Occipital lobe (tissue), 3 donors: ENCODE measurements around the gene E2F3. TPM values are rescaled to one million over a fixed set of nuclear protein-coding genes. Genes with fewer than 3 reads are reported as not detected.
A peak's percentile ranks its signal among the peaks of the same experiment; 100 is the strongest.

ENCODE experiments used
- DNase-seq: peaks from one replicate; lab custom pipeline; 2025; lab: John Stamatoyannopoulos, UW
- small RNA-seq: library from RNA; depleted of rRNA; stranded (forward); fragments of <200 nt; gene quantifications from one replicate; pipeline ENCODE3, GENCODE V24; 2014
- total RNA-seq: library from RNA; depleted of rRNA; stranded (reverse); fragments of >200 nt; gene quantifications from one replicate; pipeline ENCODE4 v1.2.3, GENCODE V29; 2014

Gene E2F3
- total RNA-seq, 1 donor from 2014 or later = 3.6 TPM

GRCh38 chr6:20532881-20533280 is 131.2 kb downstream of the E2F3 start:
- DNase-seq = no peak

- no peak for DNase-seq
Observed at GRCh38 chr6:20533746-20534294, 132.1 kb downstream of the E2F3 start.

GRCh38 chr6:20534295-20535262 is 132.9 kb downstream of the E2F3 start, which contains the start of gene CDKAL1:
TSS of gene CDKAL1 (plus strand) at chr6:20534457. CDS start at chr6:20546351, 11,894 bp downstream.
- peak; percentile 76 for DNase-seq

- no peak for DNase-seq
Observed at GRCh38 chr6:20538131-20538662, 136.5 kb downstream of the E2F3 start.

GRCh38 chr6:20538907-20539306 is 137.2 kb downstream of the E2F3 start:
- no peak for DNase-seq

- no peak for DNase-seq
Observed at GRCh38 chr6:20539387-20539786, 137.7 kb downstream of the E2F3 start.

GRCh38 chr6:20540683-20541082 is 139.0 kb downstream of the E2F3 start:
- DNase-seq = no peak

GRCh38 chr6:20541382-20541781 is 139.7 kb downstream of the E2F3 start:
- no peak for DNase-seq

GRCh38 chr6:20542927-20543602 is 141.4 kb downstream of the E2F3 start:
- DNase-seq = no peak

Small RNAs within 50 kb of the gene (small RNA-seq; reads per million reads assigned to genes)
- gene RF00019 (not detected), gene RNU6-141P (not detected)

Other genes with a start within 250 kb of the E2F3 start
- 3.1 TPM for gene MBOAT1, start 189.4 kb upstream of the E2F3 start, total RNA-seq
- gene CDKAL1, start 132.6 kb downstream of the E2F3 start, total RNA-seq = 47.6 TPM